ENCODE measurements around the gene TMED1. TPM values are rescaled to one million over a fixed set of nuclear protein-coding genes. Genes with fewer than 3 reads are reported as not detected.
A peak's percentile ranks its signal among the peaks of the same experiment; 100 is the strongest.

The TMED1 gene
- total and polyA plus RNA-seq, 9 of the 15 experiments (the other 6 are each of a cell fraction or from before 2014, with no cell fraction given): 0.86 to 30.2 (median 23.5) TPM

DNA sequence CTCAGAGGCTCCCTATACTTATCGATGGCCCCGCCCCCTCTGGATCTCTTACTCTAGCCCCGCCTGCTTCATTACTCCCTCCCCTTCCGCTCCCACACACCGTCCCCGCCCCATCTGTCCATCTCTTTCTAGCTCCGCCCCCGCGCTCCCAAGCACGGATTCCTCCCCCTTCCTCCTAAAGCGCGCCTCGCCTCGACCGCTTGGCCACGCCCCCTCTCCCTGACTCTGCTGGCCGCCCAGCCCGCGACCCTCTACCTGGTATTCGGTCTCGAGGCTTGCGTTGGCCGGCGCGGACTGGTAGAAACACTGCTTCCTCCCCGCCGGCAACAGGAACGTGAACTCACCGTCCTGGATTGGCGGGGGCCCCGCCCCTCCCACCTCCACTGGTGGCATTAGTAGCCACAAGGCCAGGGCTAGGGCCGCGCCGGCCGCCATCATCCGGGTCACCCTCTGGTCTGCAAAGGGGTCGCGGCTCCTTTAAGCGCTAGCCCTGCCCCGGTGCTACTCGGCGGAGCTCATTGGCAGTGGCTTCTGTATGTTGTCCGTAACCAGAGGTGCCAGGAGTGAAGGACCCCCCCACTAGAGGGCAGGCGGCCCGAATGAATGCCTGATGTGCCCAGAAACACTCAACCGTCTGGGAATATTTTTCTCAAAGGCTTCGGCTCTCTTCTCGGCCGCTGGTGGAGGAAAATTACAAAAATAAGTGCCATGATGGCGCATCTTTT lies at the start of gene TMED1 (continued):
- TF ChIP-seq RBM14 (IDR thresholded peaks at IDR 0.05; ENCODE audit: borderline replicate concordance, insufficient read depth, low read depth, low read length): 0 out of 2 replicates have a peak, but pooled peaks have one; percentile 23
- no peak for TF ChIP-seq CBFA2T3 (IDR thresholded peaks at IDR 0.05)
- TF ChIP-seq ZNF79 (CRISPR knock-in tag; IDR thresholded peaks at IDR 0.05; ENCODE audit: low read depth): no peak
- TF ChIP-seq BRD9 (IDR thresholded peaks at IDR 0.05; ENCODE audit: low read depth, partially characterized antibody): no peak
- TF ChIP-seq ZNF449 (CRISPR knock-in tag; IDR thresholded peaks at IDR 0.05): no peak
- TF ChIP-seq MCM5 (IDR thresholded peaks at IDR 0.05; ENCODE audit: low read depth): no peak
- peak; percentile 97 for TF ChIP-seq RBM22 (IDR thresholded peaks at IDR 0.05; ENCODE audit: low read depth, low read length, poor library complexity, severe bottlenecking)
- TF ChIP-seq RCOR1 (IDR thresholded peaks at IDR 0.05; ENCODE audit: borderline replicate concordance in 1 of 2, low read depth in 2 of 2, low read length in 2 of 2): no peak; a peak in 1 of 4 replicates
- TF ChIP-seq, protein P1, sequence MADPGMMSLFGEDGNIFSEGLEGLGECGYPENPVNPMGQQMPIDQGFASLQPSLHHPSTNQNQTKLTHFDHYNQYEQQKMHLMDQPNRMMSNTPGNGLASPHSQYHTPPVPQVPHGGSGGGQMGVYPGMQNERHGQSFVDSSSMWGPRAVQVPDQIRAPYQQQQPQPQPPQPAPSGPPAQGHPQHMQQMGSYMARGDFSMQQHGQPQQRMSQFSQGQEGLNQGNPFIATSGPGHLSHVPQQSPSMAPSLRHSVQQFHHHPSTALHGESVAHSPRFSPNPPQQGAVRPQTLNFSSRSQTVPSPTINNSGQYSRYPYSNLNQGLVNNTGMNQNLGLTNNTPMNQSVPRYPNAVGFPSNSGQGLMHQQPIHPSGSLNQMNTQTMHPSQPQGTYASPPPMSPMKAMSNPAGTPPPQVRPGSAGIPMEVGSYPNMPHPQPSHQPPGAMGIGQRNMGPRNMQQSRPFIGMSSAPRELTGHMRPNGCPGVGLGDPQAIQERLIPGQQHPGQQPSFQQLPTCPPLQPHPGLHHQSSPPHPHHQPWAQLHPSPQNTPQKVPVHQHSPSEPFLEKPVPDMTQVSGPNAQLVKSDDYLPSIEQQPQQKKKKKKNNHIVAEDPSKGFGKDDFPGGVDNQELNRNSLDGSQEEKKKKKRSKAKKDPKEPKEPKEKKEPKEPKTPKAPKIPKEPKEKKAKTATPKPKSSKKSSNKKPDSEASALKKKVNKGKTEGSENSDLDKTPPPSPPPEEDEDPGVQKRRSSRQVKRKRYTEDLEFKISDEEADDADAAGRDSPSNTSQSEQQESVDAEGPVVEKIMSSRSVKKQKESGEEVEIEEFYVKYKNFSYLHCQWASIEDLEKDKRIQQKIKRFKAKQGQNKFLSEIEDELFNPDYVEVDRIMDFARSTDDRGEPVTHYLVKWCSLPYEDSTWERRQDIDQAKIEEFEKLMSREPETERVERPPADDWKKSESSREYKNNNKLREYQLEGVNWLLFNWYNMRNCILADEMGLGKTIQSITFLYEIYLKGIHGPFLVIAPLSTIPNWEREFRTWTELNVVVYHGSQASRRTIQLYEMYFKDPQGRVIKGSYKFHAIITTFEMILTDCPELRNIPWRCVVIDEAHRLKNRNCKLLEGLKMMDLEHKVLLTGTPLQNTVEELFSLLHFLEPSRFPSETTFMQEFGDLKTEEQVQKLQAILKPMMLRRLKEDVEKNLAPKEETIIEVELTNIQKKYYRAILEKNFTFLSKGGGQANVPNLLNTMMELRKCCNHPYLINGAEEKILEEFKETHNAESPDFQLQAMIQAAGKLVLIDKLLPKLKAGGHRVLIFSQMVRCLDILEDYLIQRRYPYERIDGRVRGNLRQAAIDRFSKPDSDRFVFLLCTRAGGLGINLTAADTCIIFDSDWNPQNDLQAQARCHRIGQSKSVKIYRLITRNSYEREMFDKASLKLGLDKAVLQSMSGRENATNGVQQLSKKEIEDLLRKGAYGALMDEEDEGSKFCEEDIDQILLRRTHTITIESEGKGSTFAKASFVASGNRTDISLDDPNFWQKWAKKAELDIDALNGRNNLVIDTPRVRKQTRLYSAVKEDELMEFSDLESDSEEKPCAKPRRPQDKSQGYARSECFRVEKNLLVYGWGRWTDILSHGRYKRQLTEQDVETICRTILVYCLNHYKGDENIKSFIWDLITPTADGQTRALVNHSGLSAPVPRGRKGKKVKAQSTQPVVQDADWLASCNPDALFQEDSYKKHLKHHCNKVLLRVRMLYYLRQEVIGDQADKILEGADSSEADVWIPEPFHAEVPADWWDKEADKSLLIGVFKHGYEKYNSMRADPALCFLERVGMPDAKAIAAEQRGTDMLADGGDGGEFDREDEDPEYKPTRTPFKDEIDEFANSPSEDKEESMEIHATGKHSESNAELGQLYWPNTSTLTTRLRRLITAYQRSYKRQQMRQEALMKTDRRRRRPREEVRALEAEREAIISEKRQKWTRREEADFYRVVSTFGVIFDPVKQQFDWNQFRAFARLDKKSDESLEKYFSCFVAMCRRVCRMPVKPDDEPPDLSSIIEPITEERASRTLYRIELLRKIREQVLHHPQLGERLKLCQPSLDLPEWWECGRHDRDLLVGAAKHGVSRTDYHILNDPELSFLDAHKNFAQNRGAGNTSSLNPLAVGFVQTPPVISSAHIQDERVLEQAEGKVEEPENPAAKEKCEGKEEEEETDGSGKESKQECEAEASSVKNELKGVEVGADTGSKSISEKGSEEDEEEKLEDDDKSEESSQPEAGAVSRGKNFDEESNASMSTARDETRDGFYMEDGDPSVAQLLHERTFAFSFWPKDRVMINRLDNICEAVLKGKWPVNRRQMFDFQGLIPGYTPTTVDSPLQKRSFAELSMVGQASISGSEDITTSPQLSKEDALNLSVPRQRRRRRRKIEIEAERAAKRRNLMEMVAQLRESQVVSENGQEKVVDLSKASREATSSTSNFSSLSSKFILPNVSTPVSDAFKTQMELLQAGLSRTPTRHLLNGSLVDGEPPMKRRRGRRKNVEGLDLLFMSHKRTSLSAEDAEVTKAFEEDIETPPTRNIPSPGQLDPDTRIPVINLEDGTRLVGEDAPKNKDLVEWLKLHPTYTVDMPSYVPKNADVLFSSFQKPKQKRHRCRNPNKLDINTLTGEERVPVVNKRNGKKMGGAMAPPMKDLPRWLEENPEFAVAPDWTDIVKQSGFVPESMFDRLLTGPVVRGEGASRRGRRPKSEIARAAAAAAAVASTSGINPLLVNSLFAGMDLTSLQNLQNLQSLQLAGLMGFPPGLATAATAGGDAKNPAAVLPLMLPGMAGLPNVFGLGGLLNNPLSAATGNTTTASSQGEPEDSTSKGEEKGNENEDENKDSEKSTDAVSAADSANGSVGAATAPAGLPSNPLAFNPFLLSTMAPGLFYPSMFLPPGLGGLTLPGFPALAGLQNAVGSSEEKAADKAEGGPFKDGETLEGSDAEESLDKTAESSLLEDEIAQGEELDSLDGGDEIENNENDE (IDR thresholded peaks at IDR 0.05; ENCODE audit: low read depth, low read length): no peak
- TF ChIP-seq MBD2 (IDR thresholded peaks at IDR 0.05; ENCODE audit: borderline replicate concordance, low read depth): peak; percentile 48; the same call in 1 of the 2 replicates
- no peak for TF ChIP-seq MTF1 (CRISPR knock-in tag; IDR thresholded peaks at IDR 0.05; ENCODE audit: borderline replicate concordance)
- TF ChIP-seq CREM (IDR thresholded peaks at IDR 0.05; ENCODE audit: low read depth): peak; percentile 34
- TF ChIP-seq SRSF7 (optimal IDR thresholded peaks at IDR 0.05; ENCODE audit: low read depth, low read length): no peak
- no peak for TF ChIP-seq SRF (CRISPR knock-in tag; IDR thresholded peaks at IDR 0.05)
- TF ChIP-seq NFATC3 (IDR thresholded peaks at IDR 0.05): no peak
- TF ChIP-seq ZNF239 (CRISPR knock-in tag; IDR thresholded peaks at IDR 0.05): no peak

All from K562 (cell line).